Right renal cortex interstitium (tissue), 3 donors: ENCODE measurements around the gene IGFALS. TPM values are rescaled to one million over a fixed set of nuclear protein-coding genes. Genes with fewer than 3 reads are reported as not detected.
A peak's percentile ranks its signal among the peaks of the same experiment; 100 is the strongest.

Source experiments
- DNase-seq, 3 donors: peaks; one replicate each; pipeline ENCODE4 v3.0.0-alpha.2; 2013; ENCODE audit warnings: low read depth in 3 of 3, low spot score in 2 of 3
- polyA plus RNA-seq, 3 donors: library from polyadenylated mRNA; unstranded; fragments of 120-200 nt; gene quantifications; one replicate each; pipeline ENCODE4 v1.2.1, GENCODE V29; 2013; ENCODE audit not compliant: insufficient read length in 3 of 3

The IGFALS gene
- 1 to 10 TPM; 1.3 to 2.0 (median 2.0) TPM for polyA plus RNA-seq

DNA sequence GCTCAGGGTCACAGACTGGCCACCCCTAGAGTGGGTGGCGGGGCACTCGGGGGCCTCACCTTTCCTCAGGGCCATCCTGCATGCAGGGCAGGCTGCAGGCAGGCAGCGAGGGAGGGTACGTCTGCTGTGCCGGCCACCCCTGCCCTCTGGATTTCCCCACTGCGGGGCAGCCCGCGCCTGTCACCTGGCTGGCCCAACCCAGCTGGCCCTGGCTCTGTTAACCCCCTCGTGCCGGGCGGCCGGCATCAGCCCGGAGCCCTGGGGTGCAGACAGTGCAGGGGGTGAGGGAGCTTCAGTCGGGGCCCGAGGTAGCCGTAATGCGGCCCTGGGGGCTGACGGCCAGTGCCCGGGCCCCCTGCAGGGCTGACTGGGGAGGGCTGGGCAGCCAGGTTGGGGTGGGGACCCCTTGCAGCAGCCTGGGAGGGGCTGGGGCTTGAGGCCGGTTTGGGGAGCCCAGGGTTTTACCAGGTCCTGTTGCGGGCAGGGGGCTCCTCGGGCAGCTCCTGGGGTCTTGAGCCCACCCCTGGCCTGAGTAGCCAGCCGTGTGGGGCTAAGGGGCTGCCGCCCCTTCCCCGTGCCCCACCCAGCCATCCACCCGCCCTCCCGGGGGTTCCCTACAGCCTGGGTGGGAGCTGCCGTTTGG is at the start of gene IGFALS:
Gene IGFALS, minus strand, starts transcription at position 128 of the 643 bp plus-strand sequence. Its CDS starts 53 bp downstream, at position 75.
- no peak for DNase-seq

DNA sequence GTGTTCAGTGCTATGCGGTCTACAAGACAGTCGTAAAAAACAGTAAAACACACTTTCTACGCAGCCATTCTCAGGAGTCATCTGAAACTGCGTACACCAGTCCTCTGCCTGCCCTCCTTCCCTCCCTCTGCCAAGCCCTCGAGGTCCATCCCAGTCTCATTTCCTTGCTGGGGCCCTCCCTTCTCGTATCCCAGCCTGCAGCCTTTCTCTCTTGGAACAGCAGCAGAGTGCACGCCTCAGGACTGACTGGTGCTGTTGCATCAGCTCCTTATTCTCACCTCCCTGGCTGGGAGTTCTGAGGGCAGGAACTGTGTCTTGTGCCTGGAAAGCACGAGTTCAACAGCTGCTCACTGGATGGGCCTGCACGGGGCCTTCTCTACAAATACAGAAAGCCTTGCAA is 46.0 kb upstream of the IGFALS start:
- no peak for DNase-seq

DNA sequence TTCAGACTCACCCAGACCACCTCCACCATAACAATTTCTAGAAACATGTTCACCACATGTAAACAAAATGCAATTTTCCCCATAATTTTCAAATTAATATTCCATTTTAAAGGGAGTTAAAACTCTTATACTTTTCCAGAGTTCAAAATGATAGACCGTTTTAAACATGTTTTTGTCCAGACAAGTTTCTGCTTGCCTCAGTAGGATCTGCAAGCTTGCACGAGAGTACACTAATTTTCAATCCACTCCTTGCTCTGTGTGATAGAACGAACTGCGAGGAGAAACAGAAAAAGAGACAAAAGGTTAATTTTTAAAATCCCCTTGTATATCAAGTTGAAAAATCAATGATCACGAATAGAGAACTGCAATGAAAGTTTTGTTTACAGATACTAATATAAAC is 40.6 kb upstream of the IGFALS start:
- no peak for DNase-seq

DNA sequence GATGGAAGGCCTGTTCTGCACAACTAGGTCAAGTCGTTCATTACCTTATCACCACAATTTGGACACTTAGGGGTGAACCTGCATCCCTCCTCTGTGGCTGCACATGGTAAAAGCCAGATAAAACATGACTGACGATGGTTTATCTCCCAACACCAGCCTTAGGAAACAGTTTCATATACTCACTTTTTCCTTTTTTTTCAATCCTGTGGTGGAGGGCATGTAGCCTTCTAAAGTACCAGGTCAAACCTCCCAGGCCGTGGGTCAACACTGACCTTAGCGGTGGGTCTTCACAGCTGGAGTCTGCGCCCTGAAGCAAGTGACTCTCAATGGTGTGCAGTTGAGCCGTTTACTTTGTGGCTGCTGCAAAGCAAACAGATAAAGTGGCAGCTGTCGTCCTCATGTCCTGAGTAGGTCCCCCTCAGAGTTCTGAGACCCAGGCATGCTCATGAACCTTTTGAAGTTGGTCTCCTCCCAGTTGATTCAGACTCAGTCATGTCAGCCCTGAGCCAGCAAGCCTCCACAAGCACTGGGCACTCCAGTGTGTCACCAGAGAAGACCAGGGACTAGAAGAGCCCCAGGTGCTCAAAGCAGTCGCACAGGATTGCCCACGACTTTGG is 39.4 kb upstream of the IGFALS start:
- no peak for DNase-seq

DNA sequence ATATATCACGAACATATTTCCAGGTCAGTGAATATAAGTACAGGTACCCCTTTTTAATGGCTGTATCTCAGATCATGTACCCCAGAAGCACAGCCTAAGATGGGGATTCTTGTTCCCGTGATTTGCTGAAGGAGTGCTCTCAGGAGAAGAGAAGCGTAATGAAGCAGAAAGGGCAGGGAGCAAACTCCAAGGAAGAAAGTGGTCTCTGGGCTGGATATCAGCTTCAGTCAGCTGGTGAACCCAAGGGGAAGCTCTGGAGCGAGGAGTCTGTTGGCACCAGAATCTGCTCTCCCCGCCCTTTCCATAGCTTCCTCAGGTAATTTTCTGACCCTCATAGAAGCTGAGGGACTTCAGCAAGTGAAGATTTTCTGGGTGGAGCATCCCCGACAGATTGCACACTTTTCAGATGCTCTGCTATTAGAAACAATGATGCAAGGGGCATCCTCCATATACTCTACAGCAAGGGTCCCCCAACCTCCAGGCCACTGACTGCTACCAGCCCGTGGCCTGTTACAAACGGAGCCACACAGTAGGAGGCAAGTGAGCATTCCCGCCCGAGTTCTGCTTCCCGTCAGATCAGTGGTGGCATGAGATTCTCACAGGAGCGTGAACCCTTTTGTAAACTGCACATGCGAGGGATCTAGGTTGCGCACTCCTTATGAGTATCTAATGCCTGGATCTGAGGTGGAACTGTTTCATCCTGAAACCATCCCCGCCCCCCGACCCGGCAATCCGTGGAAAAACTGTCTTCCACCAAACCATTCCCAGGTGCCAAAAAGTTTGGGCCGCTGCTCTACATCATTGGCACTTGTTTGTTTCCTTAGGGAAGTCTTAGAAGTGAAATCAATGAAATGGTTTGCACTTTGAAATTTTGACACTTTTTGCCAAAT is 37.9 kb upstream of the IGFALS start:
- DNase-seq: no peak

DNA sequence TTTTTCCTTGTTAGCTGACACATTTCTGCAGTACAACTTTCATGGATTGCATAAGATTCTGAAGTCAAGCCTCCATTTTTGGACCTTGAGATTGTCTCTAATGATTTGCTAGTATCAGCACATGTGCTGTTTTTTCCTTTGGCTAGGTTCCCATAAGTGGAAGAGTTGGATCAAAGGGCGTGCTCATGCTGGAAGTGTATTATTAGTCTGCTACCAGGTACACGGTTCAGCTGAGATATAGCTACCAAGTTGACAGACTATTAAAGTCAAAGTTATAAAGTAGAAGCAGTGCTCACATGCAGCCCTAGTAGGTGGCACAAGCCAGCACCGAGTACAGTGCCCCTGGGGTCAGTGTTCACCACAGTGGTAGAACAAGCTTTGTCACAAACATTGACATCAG is 36.7 kb upstream of the IGFALS start:
- DNase-seq: no peak

DNA sequence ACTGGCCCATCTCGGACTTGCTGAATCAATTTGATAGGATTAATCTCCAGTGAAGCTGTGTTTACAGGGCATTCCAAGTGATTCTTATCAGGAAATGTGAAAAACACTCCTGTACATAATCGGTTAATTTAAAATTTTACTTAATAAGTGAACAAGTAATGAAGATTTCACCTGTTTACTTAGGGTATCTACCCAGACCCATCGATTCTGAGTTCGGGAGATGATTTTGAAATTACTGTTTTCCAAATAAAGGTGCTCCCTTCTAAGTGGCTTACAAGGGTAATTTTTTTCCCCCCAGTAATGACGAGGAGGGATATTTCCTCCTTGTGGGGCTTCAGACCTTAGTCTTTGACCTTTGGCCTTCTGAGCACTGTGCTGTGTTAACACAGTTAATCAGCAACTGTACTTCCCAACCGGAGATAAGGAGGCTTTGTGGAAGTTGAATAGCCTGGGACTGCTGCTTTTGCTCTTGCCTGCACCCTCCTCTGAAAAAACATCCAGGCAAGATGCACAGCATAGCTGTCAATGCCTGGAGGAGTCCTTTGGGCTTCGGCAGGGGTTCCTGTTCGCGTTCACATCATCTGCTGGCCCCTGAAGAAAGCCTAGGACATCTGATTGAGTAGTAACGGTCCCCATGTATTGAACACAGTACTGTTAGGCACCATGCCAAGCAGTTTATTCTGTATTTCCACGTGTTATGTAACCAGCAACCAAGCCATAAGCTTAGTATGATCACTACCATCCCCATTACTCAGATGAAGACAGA is 35.3 kb upstream of the IGFALS start:
- DNase-seq: no peak

DNA sequence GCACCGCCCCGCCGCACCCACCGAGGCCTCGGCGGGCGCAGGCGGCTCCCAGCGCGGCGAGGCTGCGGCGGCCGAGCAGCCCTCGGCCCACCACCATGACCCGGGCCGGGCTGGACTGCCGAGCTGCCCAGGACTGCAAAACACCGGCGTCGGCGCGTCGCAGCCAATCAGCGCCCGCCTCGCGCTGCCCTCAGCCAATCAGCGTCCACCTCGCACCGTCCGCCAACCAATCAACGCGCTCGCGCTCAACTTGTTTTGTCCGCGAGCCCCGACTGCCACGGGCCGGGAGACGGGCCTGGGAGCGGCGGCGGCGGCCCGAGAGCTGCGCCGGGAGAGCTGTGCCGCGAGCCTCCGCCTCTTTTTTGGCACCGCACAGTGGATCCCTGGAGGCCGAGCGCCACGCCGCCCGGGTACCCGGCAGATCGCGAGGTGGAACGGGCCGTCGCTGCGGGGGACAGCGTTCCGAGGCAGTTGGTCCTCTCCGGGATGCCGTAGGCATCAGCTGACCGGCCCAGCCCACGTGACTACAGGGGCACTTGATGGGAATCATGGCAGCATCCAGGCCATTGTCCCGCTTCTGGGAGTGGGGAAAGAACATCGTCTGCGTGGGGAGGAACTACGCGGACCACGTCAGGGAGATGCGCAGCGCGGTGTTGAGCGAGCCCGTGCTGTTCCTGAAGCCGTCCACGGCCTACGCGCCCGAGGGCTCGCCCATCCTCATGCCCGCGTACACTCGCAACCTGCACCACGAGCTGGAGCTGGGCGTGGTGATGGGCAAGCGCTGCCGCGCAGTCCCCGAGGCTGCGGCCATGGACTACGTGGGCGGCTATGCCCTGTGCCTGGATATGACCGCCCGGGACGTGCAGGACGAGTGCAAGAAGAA is 33.4 kb upstream of the IGFALS start, which contains the start of the genes FAHD1 and HAGH:
Gene FAHD1, plus strand, starts transcription at position 516 of the 883 bp plus-strand sequence. Its CDS starts 33 bp downstream, at position 549.
Gene HAGH, minus strand, starts transcription at position 135 of the 883 bp plus-strand sequence. Its CDS starts 38 bp downstream, at position 97.
- DNase-seq: peak; percentile 84 to 87 (median 84)

DNA sequence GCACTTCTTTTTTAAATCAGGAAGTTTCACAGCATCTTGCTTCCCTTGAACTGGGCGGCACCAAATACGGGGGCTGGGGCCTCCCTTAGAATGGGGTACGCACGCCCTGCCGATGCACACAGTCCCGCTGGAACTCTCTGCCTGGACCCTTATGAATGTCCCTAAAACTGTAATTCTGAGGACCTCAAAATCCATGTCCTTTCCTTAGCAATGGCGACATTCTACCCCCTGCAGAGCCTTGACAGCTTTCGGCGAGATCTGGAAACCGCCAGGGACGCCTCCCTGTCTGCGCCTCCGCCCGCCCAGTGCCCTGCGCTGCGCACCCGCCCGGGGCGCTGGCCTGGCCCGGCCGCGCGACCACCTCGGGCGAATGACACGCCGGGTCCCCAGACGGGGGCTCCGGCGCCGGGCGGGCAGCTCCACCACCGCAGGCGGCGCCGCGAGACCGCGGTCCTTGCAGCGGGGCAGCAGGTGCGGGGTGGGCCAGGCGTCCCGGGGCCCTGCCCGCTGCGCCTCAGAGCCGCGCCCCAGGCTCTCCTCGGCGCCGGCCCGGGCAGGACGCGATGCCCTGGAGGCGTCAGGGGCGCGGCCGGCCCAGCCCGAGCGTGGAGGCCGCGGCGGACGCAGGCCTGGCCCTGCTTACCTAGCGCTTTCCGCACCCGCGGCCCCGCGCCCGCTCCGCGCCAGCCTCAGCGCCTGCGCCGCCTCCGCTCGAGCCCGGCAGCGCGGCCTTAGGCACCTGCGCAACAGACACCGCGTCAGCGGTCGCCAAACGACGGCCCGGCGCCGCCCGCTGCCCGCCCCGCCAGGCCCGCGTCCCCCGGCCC is 32.6 kb upstream of the IGFALS start:
- no peak for DNase-seq

DNA sequence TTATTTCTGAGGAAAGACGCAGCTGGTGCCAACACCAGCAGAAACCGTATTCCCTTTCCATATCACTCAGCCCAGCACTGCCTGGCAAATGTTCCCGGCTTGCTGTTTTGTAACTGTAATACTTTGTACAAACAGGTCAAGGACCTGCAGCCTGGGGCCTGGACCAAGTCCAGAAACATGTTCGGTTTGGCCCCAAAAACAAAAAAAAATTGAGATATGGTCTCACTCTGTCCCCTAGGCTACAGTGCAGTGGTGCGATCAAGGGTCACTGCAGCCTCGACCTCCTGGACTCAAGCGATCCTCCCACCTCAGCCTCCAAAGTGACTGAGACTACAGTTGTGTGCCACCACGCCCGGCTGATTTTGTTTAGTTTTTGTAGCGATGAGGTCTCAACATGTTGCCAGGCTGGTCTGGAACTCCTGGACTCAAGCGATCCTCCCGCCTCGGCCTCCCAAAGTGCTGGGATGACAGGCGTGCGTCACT is 31.9 kb upstream of the IGFALS start:
- no peak for DNase-seq

DNA sequence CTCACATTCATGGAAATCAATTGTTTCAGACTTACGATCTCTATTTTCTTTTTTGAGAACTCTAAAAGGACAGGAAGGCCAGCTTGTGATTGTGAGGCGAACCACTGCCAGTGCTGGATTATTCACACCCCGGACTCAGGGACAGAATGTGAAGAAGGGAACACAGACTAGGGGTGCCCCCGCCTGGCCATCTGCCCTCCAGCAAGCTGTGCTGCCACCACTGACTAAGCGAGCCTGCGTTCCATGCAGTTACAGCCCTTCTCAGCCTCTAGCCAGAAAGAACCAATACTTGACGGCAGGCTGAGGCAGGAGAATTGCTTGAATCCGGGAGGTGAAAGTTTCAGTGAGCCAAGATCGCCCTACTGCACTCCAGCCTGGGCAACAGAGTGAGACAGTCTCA is 30.3 kb upstream of the IGFALS start:
- no peak for DNase-seq

DNA sequence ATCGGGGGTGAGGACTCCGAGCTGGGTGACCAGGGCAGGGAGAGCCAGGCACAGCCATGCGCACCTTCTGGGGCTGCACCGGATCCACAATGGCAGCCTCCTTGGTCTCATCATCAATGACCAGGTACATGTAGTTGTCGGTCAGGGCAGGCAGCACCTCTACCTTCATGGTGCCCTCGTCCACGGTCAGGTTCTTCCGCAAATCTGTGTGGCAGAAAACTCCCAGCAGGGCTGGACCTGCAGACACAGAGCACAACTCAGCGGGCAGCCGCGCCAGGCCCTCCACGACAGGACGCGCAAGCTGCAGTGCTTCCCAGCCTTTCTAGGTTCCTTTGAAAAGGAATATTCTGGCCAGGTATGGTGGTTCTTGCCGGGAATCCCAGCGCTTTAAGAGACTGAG is 29.3 kb upstream of the IGFALS start:
- DNase-seq: no peak

DNA sequence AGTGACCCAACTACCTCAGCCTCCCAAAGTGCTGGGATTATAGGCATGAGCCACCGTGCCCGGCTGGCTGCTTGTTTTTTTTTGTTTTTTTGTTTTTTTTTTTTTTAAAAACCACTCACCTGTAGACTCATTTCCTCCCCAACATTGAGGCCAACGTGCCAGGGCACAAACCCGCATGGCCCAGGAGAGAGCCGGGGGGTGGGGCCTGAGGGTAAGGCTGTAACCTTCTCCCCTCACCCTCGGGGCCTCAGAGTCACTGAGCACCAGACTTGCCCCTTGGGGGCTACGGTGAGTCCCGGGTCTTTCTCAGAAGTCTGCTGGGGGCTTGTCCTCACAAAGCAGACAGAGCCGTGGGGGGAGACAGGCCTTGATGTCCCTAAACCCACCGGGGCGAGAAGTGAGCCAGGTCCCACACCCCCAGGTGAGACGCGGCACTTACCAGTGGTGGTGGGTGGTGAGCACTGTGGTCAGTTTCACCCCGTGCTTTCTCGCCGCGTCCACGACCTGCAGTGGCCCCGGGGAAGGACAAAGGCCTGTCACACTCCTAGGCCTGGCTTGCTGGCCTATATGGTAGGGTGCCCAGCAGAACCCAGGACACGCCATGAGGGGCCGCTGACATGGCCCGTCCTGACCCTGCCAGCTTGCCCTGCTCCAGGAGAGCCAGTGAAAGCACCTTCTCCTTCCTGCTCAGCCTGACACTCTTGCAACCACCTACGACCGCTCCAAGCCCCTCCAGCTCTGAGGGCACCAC is 28.5 kb upstream of the IGFALS start:
- no peak for DNase-seq

DNA sequence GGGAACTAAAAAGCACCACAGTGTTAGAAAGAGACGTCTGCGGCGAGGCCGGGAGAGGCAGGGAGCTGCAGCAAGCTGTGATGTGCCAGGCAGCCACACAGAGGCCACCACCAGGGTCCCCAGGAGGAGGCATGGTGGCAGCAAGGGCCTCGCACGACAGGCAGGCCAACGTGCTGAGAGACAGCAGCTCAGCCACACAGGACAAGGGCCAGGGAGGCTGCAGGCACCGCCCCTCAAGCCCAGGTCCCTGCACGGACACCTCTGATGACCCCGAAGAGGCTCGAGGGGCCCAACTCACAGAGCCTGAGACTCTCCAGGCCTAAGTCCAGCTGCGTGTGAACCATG is 27.4 kb upstream of the IGFALS start:
- no peak for DNase-seq

DNA sequence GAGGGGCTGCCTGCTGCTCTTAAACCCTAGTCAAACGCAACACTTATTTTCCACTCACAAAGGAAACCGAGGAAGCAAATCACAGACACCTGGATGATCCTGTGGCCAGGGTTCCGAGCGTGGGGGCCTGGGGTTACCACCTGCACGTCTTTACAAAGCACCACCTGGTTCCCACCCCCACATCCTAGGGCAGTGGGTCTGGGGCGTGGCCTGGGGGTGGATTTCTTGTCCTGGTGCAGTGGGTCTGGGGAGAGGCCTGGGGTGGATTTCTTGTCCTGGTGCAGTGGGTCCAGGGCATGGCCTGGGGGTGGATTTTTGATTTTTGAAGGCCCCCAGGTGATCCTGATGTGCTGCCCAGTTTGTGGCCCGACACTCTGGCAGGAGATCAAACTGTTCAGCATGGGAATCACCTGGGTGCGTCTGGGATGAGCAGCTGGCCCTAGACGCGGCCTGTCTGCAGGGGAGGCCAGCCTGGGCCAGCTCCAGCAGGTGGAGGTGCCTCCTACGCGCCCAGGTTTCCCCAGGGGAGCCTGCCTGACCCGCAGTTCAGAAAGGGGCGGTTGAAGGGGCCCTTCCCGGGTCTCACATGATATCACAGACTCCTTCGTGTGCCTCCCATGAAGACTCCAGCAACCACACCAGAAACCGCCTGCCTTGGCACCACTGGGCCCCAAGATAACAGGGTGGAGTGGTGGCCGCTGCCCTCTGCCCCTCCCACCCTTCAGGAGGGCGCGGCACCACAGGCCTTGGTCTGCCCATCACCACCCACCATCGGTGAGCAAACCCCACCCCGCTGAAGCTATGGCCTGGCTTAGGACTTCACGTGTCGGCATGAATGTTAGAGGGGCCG is 26.8 kb upstream of the IGFALS start:
- DNase-seq: no peak

DNA sequence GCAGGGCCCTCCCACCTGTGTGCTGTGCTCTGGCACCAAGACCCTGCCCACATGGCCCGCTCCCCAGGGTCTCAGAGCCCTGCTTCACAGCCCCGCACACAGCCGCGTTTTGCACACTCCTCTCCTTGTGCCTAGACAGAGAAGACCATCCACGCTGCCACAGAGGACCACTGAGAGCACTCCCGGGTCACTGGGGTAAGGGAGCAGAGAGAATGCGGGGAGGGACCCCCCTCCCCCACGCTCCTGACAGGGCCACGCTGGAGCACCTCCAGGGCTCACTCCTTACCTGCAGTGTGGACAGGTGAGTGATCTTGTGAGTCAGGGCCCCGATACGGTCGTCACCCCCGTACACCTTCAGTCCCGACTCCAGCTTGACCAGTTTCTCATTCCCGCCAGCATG is 26.1 kb upstream of the IGFALS start:
- no peak for DNase-seq

DNA sequence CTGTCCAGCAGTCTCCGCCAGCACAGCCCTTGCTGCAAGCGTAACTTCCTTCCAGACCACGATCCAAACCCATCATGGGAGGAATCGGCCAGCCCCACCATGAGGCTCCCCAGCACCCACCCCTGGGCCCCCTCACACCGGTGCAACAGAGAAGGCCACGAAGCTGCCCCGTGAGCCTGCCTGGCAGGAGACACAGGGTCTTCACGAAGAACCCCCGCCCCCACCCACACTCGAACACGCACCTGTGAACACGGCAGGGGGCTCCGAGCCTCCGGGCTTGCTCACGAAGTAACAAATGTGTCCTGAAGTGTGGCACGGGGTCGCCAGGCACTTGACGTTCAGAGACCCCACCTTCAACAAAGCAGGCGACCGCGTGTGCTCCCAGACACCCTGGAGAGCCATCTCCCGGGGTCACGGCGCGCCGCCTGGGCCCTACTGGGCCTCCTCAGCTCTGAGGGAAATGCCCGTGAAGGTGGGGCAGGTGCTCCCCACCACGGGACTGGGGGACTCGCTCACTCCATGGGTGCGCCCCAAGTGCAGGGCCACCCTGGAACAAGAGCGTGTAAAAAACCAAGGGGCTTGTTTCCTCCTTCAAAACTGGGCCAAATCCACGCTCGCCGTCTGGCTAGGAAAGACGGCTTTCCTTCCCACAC is 25.5 kb upstream of the IGFALS start:
- DNase-seq: no peak
